ENCODE data around the gene GPR55.
A peak's percentile ranks its signal among the peaks of the same experiment; 100 is the strongest.

The GPR55 gene

GRCh38 chr2:230865766-230866755, 59.0 kb downstream of the GPR55 start:
- DNase-seq: peak; percentile 66

DNA sequence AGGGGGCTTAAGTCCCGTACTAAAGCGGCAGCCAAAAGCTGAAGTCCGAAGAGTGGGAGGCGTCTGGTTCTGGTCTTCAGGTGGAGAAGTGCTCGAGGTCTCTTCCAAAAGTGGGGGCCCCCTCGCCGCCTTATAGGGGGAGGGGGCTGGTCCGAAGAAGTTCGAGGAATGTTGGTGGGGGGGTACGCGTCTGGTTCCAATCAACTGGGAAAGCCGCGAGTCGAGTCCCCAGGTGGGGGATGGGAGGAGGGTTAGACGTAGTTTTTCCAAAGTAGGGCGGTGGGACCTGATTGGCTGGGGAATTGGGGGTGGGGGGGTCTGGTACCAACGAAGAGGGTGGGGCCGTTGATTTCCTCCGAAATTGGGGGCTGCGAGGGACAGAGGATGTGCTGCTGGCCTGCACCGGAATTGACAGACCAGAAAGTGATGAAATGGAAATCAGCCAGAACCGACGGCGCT, 59.7 kb downstream of the GPR55 start:
- peak; percentile 54 for DNase-seq

DNA sequence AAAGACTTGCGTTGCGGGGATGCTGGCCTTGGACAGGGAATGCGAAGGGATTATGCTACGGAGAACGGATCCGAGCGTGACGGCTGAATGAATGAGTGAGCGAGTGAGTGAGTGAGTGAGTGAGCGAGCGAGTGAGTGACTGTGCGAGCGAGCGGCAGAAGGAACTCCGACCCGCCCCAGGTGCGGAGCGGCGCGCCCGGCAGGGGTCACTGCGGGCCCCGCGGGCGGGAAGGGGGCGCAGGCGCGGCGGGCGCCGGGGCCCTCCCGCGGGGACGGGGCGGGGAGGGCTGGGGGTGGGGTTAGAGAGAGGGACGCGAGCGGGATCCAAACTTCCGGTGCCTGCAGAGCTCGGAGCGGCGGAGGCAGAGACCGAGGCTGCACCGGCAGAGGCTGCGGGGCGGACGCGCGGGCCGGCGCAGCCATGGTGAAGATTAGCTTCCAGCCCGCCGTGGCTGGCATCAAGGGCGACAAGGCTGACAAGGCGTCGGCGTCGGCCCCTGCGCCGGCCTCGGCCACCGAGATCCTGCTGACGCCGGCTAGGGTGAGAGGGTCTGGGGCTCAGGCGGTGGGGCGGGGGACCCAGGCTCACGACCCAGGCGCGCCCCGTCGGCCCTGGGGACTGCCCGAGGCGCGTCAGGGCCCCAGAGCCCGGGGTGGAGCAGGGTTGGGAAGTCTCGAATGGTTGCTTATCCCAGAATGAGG, 60.3 kb downstream of the GPR55 start, which contains the start of gene ITM2C:
Gene ITM2C (plus strand): TSS at position 338 of the 702 bp plus-strand sequence. CDS start 84 bp downstream, at position 422.
- DNase-seq: peak; percentile 84

- no peak for DNase-seq
Measured at GRCh38 chr2:230864122-230864604, 60.9 kb downstream of the GPR55 start.

- peak; percentile 46 for DNase-seq
Measured at GRCh38 chr2:230863442-230864121, 61.5 kb downstream of the GPR55 start.

DNA sequence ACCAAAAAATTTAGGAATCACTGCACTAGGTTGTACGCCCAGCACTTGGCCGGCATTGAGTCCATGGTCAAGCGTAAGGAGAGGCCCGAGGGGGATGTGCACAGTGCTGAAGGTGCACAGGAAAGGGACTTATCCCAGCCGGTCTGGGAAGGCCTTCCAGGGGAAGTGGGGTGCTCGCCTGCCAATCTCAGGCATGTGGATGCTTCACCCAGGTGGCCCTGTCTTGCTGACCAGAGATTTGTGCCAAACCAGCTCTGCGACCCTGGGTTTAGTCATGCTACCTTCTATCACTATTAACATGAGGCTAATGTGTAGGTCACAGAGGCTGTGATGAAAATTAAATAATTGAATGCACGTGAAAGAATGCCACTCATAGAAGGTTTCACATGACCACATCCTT, 62.0 kb downstream of the GPR55 start:
- peak; percentile 43 for DNase-seq

DNA sequence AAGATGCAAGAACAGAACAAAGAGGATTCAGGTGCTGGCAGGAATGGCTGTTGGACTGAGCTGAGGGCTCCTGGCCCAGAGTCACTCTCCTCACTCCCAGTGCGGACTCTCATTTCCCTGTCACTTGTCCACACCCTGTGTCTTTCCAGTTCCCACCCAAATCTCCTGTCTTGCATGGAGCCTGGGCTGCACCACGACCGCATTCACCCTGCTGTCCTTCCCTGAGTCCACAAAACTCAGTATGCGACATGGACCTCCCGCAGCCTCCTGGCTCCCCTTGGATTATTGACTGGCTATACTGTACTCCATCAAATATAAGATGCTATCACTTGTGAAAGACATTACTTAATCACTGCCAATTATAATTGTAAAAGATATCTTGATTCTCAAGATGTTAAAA, 62.8 kb downstream of the GPR55 start:
- peak; percentile 45 for DNase-seq

- peak; percentile 52 for DNase-seq
Measured at GRCh38 chr2:230861552-230862255, 63.3 kb downstream of the GPR55 start.

Measured in activated CD8-positive, alpha-beta memory T cell treated with anti-CD3 and anti-CD28 coated beads, Interleukin-2, amount 50 U/mL, for 48 hours (primary cell).